SJSA1 (cell line): Measurements from ENCODE around the gene TMSB4X. TPM values are rescaled to one million over a fixed set of nuclear protein-coding genes. Genes with fewer than 3 reads are reported as not detected.
"Not testable (repeated sequence)": the region's sequence is repeated elsewhere in the genome, so short reads cannot be mapped to it uniquely, and the experiment has no call there.

ENCODE experiments used
- DNase-seq, 2 experiments: peaks; one replicate each; pipeline ENCODE4 v3.0.0-alpha.2; 2015 to 2020; ENCODE audit warnings: low spot score in 2 of 2, low read depth in 1 of 2
- H3K27ac ChIP-seq: fragments of 250-450 bp; sonication (Bioruptor Pico); 2 replicates; pipeline ENCODE4 v1.5.1; 2020; ENCODE audit warnings: mild to moderate bottlenecking, moderate library complexity
- H3K27me3 ChIP-seq: fragments of 250-450 bp; sonication (Bioruptor Pico); replicated peaks from 2 replicates; pipeline ENCODE4 v1.5.1; 2020; ENCODE audit warnings: mild to moderate bottlenecking, moderate library complexity
- H3K36me3 ChIP-seq: fragments of 250-450 bp; sonication (Bioruptor Pico); 2 replicates; pipeline ENCODE4 v1.5.1; 2020; ENCODE audit warnings: mild to moderate bottlenecking
- H3K4me1 ChIP-seq: fragments of 250-450 bp; sonication (Bioruptor Pico); replicated peaks from 2 replicates; pipeline ENCODE4 v1.6.1; 2021; ENCODE audit warnings: mild to moderate bottlenecking
- H3K4me3 ChIP-seq: fragments of 250-450 bp; sonication (Bioruptor Pico); 2 replicates; pipeline ENCODE4 v1.5.1; 2020; ENCODE audit warnings: mild to moderate bottlenecking
- H3K9me3 ChIP-seq: fragments of 250-450 bp; sonication (Bioruptor Pico); replicated peaks from 2 replicates; pipeline ENCODE4 v1.5.1; 2020; ENCODE audit warnings: mild to moderate bottlenecking
- total RNA-seq: library from RNA; depleted of rRNA; stranded (reverse); fragments of >200 nt; shearing (Covaris generic); gene quantifications from 2 replicates; pipeline ENCODE4 v1.2.3, GENCODE V29; 2014

The TMSB4X gene
- total RNA-seq, 1 experiment from 2014 or later = 4,755 TPM

DNA sequence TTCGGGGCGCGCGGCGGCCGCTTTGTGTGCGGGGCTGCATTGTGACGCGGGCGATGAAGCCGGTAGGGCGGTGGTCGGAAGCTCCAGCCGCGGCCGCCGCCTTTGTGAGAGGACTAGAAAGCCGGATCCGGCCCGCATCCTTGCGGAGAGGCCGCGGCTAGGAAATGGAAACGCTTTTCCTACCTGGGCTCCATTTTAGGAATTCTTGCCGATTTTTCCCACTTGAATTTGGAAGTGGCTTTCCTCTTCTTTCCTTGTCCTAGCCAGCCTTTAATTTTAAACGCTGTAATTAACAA is 708 bp downstream of the TMSB4X start:
- Histone ChIP-seq H3K27me3 (no peaks in the 10 kb centered on the region), H3K4me1 (peaks cover 31% of the 10 kb centered on the region), H3K4me3 (peak overlapping the region; percentile 63), H3K9me3 (no peaks in the 10 kb centered on the region), H3K36me3 (peaks cover 33% of the 10 kb centered on the region), H3K27ac (peak overlapping the region; percentile 87)
- no peak for DNase-seq

DNA sequence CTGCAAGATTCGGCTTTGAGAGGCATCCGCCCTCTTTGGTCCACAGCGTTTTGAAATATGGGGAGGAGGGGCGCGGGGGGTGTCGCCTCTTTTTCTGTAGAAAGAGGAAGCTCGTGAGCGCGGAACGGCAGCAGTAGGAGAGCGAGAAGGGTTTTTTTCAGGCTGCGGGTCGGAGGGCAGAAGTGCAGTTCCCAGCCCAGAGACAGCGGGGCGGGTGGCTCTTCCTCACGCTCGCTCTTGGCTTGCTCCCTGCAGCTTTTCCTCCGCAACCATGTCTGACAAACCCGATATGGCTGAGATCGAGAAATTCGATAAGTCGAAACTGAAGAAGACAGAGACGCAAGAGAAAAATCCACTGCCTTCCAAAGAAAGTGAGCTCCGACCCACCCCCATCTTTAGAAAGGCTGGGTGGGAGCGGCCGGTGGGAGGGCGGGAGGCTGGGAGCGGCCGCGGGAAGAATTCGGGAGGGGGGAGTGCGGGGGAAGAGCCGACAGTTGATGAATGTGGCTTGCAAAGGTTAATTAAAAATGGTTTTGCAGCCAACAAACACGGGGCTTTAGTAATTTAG is 1.2 kb downstream of the TMSB4X start:
- peaks cover 33% of the 10 kb centered on the region for H3K36me3 ChIP-seq
- H3K9me3 ChIP-seq = no peaks in the 10 kb centered on the region
- no peaks in the 10 kb centered on the region for H3K27me3 ChIP-seq
- DNase-seq = peak; percentile 51 to 52
- H3K27ac ChIP-seq = peak overlapping the region; percentile 87
- H3K4me3 ChIP-seq = peak overlapping the region; percentile 63
- H3K4me1 ChIP-seq = peaks cover 28% of the 10 kb centered on the region

DNA sequence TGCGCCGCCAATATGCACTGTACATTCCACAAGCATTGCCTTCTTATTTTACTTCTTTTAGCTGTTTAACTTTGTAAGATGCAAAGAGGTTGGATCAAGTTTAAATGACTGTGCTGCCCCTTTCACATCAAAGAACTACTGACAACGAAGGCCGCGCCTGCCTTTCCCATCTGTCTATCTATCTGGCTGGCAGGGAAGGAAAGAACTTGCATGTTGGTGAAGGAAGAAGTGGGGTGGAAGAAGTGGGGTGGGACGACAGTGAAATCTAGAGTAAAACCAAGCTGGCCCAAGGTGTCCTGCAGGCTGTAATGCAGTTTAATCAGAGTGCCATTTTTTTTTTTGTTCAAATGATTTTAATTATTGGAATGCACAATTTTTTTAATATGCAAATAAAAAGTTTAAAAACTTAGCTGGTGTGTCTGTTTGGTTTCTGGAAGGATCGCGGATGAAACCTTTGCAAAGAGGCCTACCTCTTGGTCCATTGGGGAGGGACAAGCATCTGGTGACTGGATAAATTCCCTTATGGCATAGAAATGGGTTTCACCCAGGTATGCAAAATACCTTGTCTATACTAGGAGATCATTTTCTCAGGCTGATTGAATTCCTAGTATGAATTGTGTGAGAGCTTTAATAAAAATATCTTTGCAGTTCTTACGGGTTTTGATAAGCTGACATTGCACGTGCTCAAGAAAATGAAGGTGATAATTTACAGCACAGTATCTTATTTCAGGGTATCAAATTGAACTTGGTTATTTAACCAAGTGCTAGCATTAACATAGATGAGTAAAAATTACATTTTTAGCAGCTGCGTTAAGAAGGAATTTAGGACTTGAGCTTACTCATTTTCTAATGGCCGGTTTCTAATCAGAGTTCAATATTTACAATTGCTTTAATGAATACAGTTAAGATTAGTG is 2.2 kb downstream of the TMSB4X start:
- Histone ChIP-seq H3K36me3 (peaks cover 33% of the 10 kb centered on the region), H3K4me3 (peak overlapping the region; percentile 63), H3K27ac (peak overlapping the region; percentile 87), H3K4me1 (peaks cover 28% of the 10 kb centered on the region)
- not testable (repeated sequence) for H3K9me3 ChIP-seq, H3K27me3 ChIP-seq, DNase-seq

DNA sequence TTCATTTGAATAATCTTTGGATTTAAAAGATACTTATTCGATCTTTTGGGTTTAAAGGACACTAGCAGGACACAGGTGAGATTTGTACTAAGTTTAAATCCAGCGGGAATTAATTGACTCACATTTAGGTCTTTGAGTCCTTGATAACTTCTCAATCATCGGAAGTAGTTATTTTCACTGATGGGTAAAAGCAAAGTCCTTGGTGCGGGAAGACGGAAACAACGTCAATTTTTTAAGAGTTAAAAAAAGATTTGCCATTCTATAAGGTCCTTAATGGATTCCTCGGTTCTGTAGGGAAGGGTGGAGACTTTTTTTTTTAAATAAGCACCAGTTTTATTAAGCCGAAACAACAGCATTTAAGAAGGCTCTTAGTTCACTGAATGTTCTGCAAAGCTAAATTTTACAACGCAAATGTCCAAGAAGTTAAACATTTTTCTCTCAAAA is 2.9 kb downstream of the TMSB4X start:
- Histone ChIP-seq H3K4me3 (peak overlapping the region; percentile 63), H3K36me3 (peaks cover 33% of the 10 kb centered on the region)
- no peak for DNase-seq

DNA sequence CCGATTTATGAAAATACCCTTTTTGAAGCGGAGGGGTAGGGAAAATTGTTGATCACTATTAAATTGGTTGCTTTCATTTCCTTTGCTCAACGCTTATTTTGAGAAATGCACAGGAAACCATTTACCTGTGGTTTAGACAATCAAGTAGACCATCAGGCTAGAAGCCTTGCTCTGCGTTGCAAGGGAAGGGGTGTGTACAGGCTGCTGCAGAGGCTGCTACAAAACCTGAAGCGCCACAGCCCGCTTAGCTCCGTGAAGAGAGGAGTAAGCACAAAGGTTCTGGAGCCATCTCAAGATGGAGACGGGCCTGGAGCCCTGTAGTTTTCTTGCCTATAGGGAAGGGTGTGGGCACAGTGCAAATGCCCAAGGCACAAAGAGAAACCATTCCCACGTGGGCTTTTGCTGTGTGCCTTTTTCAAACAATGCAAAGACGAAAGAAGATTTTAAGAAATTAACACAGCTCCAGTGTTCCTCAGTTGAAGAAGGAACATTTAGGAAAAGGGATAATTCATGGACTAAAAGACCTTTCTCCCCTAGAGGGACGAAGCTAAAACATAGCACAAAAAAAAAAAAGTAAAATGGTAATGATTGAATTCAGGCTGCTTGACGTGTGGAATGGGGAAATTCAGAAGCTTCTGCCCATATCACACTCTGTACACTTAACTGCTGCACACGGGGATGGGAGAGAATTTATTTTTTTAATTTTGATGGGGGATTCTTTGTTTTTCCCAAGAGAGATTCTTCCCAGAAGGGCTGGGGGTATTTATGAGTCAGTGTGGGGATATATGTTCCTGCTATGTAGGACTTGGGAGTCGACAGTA is 3.5 kb downstream of the TMSB4X start:
- peak overlapping the region; percentile 32 for H3K27ac ChIP-seq
- peaks cover 28% of the 10 kb centered on the region for H3K4me1 ChIP-seq
- no peaks in the 10 kb centered on the region for H3K9me3 ChIP-seq
- H3K27me3 ChIP-seq = no peaks in the 10 kb centered on the region
- peaks cover 33% of the 10 kb centered on the region for H3K36me3 ChIP-seq
- peak; percentile 59 to 68 for DNase-seq
- peak overlapping the region; percentile 63 for H3K4me3 ChIP-seq

More for the DNA sequence above, 2.9 kb downstream of the TMSB4X start:
- Histone ChIP-seq H3K9me3 (no peaks in the 10 kb centered on the region), H3K27ac (peak overlapping the region; percentile 32), H3K4me1 (peaks cover 28% of the 10 kb centered on the region), H3K27me3 (no peaks in the 10 kb centered on the region)

DNA sequence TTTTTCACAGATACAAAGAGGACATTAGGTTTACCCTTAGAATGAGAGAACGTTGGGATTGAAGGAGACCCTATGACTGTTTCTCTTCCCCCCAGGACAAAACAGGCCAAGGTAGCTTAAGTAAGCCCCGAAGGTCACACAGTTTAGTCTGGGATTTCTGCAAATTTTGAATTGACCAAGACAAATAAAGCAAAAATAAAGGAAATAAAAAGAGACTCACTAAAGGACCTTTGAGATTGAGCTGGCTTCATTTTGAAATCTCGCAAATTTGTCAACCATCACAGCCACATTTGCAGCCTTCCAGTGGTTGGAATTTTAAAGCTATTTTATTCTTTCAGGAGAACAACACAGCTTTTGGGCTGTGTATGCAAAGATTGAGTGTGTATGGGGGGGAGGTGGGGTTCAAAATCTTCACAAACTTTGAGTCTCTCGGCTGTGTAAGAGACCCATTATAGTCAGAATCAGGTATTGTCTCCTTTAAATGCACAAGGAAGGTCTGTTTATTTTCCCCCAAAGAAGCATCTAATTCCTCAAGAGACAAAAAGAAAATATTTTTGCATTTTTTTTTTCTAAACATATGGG is 4.2 kb downstream of the TMSB4X start:
- H3K27me3 ChIP-seq = no peaks in the 10 kb centered on the region
- peak overlapping the region; percentile 32 for H3K27ac ChIP-seq
- peaks cover 24% of the 10 kb centered on the region for H3K4me1 ChIP-seq
- no peaks in the 10 kb centered on the region for H3K9me3 ChIP-seq
- H3K4me3 ChIP-seq = no peak overlapping the region
- peaks cover 33% of the 10 kb centered on the region for H3K36me3 ChIP-seq
- DNase-seq = no peak

DNA sequence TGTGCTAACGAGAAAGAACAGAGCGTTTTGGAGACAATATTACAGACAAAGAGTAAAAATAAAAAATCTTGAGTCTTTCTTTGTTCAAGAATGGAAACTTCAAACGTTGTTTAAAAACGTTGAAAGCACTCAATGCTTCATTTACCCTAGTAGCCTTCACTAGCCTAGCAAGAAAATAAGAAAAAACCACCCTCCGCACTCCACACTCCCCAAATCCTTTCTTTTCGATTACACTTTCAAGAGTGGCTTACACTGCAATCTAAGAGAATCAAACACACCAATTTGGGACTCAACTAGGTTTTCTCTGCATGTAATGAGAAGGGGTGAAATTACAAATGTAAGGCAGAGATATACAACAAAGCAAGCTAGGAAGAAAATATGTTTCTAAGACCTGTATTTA is 4.7 kb downstream of the TMSB4X start:
- Histone ChIP-seq H3K36me3 (peaks cover 33% of the 10 kb centered on the region), H3K27me3 (no peaks in the 10 kb centered on the region), H3K4me1 (peaks cover 28% of the 10 kb centered on the region), H3K9me3 (no peaks in the 10 kb centered on the region), H3K4me3 (no peak overlapping the region), H3K27ac (peak overlapping the region; percentile 13; the same call in 1 of the 2 replicates)
- DNase-seq = peak in 1 of 2 experiments; percentile 22

DNA sequence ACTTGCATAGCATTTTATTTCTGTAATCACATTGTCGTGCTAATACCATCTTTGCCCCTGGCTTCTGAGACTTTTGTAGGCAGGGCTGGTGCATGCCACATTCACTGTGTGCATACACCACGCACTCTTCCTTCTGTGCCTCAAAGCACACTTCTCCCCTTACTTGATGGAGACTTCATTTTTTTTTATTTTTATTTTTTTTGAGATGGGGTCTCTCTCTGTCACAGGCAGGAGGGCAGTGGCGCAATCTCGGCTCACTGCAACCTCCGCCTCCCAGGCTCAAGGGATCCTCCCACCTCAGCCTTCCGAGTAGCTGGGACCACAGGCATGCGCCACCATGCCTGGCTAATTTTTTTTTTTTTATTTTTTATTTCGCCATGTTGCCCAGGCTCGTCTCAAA is 5.1 kb downstream of the TMSB4X start:
- Histone ChIP-seq H3K4me1 (peaks cover 32% of the 10 kb centered on the region), H3K36me3 (peaks cover 32% of the 10 kb centered on the region)
- H3K4me3 ChIP-seq, H3K9me3 ChIP-seq, DNase-seq, H3K27ac ChIP-seq, H3K27me3 ChIP-seq: not testable (repeated sequence)

DNA sequence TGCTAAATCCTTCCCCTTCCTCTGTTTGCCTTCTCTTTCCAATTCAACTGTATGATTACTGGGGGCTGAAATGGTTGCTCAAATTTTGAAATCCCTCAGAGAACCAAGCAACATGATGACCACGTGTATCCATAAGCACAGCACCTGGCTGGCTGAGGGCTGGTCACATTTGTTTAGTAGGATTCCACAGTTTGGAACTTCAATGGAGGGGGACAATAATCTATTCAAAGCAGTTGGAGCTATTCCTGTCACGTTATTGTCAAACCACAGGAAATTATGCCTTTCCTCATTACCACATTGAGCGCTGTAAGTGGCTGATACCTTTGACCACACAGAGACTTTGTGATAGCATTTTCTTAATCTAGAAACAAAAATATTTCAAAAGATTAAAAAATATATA is 7.0 kb downstream of the TMSB4X start:
- peaks cover 37% of the 10 kb centered on the region for H3K4me1 ChIP-seq
- no peaks in the 10 kb centered on the region for H3K9me3 ChIP-seq
- H3K27me3 ChIP-seq = no peaks in the 10 kb centered on the region
- no peak overlapping the region for H3K27ac ChIP-seq
- no peak overlapping the region for H3K4me3 ChIP-seq
- H3K36me3 ChIP-seq = peaks cover 14% of the 10 kb centered on the region
- no peak for DNase-seq

DNA sequence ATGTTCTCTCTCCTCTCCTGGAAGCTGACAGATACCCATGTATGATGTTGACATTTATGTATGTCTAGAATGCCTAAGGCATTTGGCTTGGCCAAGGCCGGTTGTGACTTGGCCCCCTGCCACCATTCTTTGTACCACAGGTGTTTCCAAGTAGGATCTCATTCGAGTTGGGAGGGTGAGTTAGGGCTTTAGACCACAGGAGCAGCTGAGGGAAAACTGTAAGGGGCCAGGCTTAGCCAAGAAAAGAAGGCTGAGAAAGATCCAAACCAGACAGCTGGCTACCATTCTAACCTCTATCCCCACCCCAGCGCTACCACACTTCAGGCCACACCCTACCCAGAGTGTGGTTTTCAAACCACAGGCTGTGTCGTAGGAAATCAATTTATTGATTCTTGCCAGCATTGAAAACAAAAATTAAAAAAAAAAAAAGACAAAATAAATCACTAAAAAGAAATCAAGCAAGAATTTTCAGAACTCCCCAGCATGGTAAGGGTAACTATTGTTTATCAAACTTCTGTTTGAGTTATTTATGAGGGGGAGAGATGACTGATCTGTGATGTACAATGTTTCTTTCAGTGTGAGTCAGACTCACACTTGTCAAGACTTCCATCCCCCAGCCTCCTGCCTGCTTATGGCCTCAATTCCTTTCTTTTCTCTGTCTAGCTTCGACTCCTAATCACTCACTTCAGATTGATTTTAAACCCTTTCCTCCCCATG is 9.9 kb downstream of the TMSB4X start:
- Histone ChIP-seq H3K4me3 (no peak overlapping the region), H3K4me1 (peaks cover 31% of the 10 kb centered on the region), H3K36me3 (no peaks in the 10 kb centered on the region), H3K27ac (no peak overlapping the region; the same call in 1 of the 2 replicates), H3K27me3 (no peaks in the 10 kb centered on the region), H3K9me3 (no peaks in the 10 kb centered on the region)
- peak; percentile 42 to 44 for DNase-seq

DNA sequence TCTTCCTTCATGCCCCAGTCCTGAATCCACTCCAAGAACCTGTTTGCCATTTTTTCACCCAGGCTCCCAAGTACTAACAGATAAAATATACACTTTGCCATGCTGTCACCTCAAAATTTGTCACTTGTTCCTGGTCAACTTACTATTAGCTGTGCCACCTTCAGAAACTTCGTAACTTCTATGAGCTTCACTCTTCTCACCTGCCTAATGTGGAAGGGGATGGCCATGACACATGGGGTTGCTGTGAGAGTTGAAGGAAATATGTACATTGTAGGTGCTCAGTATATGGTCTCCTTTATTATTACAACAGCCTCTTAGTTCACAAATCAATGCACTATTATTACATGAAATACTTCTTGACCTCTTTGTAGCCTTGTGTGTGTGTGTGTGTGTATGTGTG is 10.4 kb downstream of the TMSB4X start:
- Histone ChIP-seq H3K27ac (no peak overlapping the region; the same call in 1 of the 2 replicates), H3K4me1 (peaks cover 29% of the 10 kb centered on the region), H3K9me3 (no peaks in the 10 kb centered on the region), H3K27me3 (no peaks in the 10 kb centered on the region), H3K4me3 (no peak overlapping the region), H3K36me3 (no peaks in the 10 kb centered on the region)
- no peak for DNase-seq

DNA sequence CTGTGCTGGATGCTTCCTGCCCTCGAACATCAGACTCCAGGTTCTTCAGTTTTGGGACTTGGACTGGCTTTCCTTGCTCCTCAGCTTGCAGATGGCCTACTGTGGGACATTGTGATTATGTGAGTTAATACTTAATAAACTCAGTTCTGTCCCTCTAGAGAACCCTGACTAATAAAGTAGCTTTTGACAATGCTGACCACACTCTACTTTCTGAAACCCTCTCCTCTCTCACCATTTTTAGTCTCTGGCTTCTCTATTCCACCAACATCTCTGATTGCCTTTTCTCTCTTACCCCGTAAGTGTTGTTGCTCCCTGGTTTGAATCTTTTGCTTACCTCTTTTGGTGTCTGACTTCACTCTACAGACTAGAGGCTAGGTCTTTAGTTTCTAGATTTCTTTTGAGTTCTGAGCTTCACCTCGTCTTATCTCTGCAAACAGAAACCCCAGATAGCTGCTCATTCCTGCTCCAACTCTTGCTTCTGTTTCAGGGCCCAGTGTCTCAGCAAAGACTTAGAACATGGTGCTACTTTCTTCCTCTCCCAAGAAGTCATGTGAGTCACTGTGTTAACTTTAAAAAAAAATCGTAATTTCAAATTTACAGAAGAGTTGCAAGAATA is 11.4 kb downstream of the TMSB4X start:
- Histone ChIP-seq H3K36me3 (no peaks in the 10 kb centered on the region), H3K4me3 (no peak overlapping the region), H3K4me1 (peaks cover 29% of the 10 kb centered on the region), H3K27me3 (no peaks in the 10 kb centered on the region), H3K27ac (no peak overlapping the region), H3K9me3 (no peaks in the 10 kb centered on the region)
- no peak for DNase-seq

DNA sequence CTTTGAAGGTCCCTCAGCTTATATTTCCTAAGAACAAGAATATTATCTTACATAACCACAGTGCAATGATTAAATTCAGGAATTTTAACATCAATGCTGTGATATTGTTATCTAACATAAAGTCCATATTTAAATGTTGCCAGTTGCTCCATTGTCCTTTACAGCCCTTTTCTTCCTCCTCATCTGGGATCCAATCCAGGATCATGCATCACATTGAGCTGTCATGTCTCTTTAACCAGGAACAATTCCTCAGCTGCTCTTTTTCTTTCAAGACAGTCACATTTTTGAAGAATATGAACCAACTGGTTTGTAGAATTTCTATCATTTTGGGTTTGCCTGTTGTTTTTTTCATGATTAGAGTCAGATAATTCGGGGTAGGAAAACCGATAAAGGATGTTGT is 12.0 kb downstream of the TMSB4X start:
- DNase-seq = no peak
- H3K9me3 ChIP-seq = no peaks in the 10 kb centered on the region

More for the DNA sequence above, 12.0 kb downstream of the TMSB4X start:
- H3K27ac ChIP-seq = no peak overlapping the region
- no peaks in the 10 kb centered on the region for H3K27me3 ChIP-seq
- H3K4me1 ChIP-seq = peaks cover 29% of the 10 kb centered on the region
- no peaks in the 10 kb centered on the region for H3K36me3 ChIP-seq
- H3K4me3 ChIP-seq = no peak overlapping the region
